Muscle of leg (tissue), 11 donors: ENCODE data around the gene NOXA1. TPM values are rescaled to one million over a fixed set of nuclear protein-coding genes. Genes with fewer than 3 reads are reported as not detected.

ENCODE experiments used
- DNase-seq: peaks from one replicate; pipeline ENCODE4 v3.0.0; 2013
- H3K27ac ChIP-seq: one replicate; pipeline ENCODE4 v1.5.1; 2013; ENCODE audit warnings: mild to moderate bottlenecking, low read length, control low read depth
- H3K27me3 ChIP-seq: one replicate; pipeline ENCODE4 v1.6.1; 2013; ENCODE audit warnings: low read length; ENCODE audit not compliant: control insufficient read depth, insufficient read depth
- H3K36me3 ChIP-seq: one replicate; pipeline ENCODE4 v1.6.1; 2013; ENCODE audit warnings: low read length; ENCODE audit not compliant: control insufficient read depth, insufficient read depth
- H3K4me1 ChIP-seq: one replicate; pipeline ENCODE4 v1.6.1; 2013; ENCODE audit warnings: low read length; ENCODE audit not compliant: control insufficient read depth, insufficient read depth
- H3K4me3 ChIP-seq: one replicate; pipeline ENCODE4 v1.5.1; 2013; ENCODE audit warnings: low read length, control low read depth
- H3K9me3 ChIP-seq: replicated peaks from 2 replicates; pipeline ENCODE4 v1.6.1; 2013; ENCODE audit warnings: low read depth, low read length; ENCODE audit not compliant: control insufficient read depth
- WGBS: methylation state at CpG from one replicate; pipeline ENCODE4 v1.1.5; 2013; ENCODE audit warnings: missing lambda C conversion rate; ENCODE audit not compliant: insufficient coverage; 5-methylcytosine and 5-hydroxymethylcytosine counted together
- polyA plus RNA-seq, 8 donors: library from polyadenylated mRNA; unstranded; fragments of 120-200 nt; gene quantifications; one replicate each; pipeline versions ENCODE4 v1.2.1 to v1.2.3, GENCODE V29; 2013; ENCODE audit warnings: inconsistent platforms in 1 of 8, low replicate concordance in 1 of 8; ENCODE audit not compliant: insufficient read length in 8 of 8, insufficient read depth in 1 of 8
- total RNA-seq: library from RNA; stranded (reverse); fragments of 120-200 nt; gene quantifications from one replicate; pipeline ENCODE4 v1.2.4, GENCODE V29; 2013

NOXA1 gene
- total and polyA plus RNA-seq, 9 donors, result 0.99 to 5.1 (median 2.3) TPM

DNA sequence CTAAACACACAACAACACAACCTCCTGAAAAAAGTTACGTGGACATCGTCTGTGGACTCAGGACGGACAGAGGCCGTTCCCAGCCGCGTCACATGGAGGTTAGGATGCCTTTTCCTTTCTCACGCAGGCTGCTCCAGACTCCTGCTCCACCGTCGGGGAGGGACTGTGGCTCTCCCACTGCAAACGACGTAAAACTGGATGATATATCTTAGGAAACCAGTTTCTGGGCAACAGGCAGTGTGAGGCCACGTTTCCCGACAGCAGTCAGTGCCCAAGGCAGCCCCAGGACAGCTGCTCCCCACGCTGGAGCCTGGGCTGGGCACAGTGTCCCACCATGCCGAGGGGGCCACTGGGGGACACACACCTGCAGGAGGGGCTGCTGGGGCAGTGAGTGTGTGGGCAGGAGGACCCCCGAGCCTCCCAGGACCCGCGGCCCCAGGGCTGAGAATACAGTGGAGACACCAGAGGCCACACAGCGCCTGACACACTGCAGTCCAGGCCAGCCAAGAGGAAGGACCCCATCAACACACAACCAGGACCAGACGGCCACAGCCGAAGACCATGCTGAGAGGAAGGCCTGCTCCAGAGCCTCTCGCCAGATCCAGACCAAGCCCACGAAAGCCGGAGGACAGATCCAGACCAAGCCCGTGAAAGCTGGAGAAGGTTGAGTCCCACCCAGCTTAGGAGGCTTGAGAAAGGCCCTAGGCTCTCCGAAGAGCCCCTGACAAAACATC, 26.4 kb upstream of the NOXA1 start:
- no peak for DNase-seq
- WGBS, result 88% methylated on average over 23 of the region's 26 CpGs
- Histone ChIP-seq H3K36me3 (peaks cover 13% of the 10 kb centered on the region), H3K9me3 (no peaks in the 10 kb centered on the region), H3K4me3 (no peak overlapping the region), H3K4me1 (peaks cover 3% of the 10 kb centered on the region), H3K27ac (no peak overlapping the region), H3K27me3 (no peaks in the 10 kb centered on the region)

GRCh38 chr9:137397675-137398423, 25.3 kb upstream of the NOXA1 start:
- Histone ChIP-seq H3K4me3 (no peak overlapping the region), H3K36me3 (peaks cover 8% of the 10 kb centered on the region), H3K27me3 (no peaks in the 10 kb centered on the region), H3K4me1 (peaks cover 7% of the 10 kb centered on the region), H3K9me3 (no peaks in the 10 kb centered on the region), H3K27ac (no peak overlapping the region)
- WGBS, result 97% methylated on average over 11 of the region's 20 CpGs
- no peak for DNase-seq

DNA sequence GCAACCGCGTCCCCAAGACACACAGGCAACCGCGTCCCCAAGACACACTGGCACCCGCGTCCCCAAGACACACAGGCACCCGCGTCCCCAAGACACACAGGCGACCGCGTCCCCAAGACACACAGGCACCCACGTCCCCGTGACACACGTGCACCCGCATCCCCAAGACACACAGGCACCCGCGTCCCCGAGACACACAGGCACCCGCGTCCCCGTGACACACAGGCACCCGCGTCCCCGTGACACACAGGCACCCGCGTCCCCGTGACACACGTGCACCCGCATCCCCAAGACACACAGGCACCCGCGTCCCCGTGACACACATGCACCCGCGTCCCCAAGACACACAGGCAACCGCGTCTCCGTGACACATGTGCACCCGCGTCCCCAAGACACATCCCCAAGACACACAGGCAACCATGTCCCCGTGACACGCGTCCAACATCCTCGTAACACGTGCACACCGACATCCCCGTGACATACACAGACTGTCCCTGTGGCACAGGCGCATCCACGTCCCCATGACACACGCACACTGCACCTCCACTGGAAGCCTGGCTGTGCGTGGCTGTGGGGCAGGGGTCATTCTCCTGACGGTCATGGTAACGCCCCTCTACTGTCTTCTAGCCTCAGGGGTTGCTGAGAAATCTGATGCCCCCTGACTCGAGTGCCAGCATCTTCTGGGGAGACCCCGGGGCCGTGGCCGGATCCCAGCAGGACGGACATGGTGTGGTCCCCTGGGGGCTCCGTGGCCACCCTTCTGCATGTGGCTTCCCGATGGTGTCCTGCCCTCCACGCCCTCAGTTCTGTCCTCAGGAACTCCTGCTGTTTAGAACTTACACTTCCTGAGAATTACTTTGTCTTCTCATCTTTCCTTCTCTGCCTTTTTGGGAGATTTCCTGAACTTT, 24.4 kb upstream of the NOXA1 start:
- H3K27me3 ChIP-seq, result no peaks in the 10 kb centered on the region
- H3K4me3 ChIP-seq, result no peak overlapping the region
- DNase-seq, result no peak
- peaks cover 10% of the 10 kb centered on the region for H3K4me1 ChIP-seq
- no peaks in the 10 kb centered on the region for H3K9me3 ChIP-seq
- peaks cover 8% of the 10 kb centered on the region for H3K36me3 ChIP-seq
- no peak overlapping the region for H3K27ac ChIP-seq
- WGBS, result 95% methylated on average over 59 of the region's 60 CpGs

- 82% methylated on average over 4 of the region's 11 CpGs for WGBS
Observed at GRCh38 chr9:137402746-137403145, 20.4 kb upstream of the NOXA1 start.

DNA sequence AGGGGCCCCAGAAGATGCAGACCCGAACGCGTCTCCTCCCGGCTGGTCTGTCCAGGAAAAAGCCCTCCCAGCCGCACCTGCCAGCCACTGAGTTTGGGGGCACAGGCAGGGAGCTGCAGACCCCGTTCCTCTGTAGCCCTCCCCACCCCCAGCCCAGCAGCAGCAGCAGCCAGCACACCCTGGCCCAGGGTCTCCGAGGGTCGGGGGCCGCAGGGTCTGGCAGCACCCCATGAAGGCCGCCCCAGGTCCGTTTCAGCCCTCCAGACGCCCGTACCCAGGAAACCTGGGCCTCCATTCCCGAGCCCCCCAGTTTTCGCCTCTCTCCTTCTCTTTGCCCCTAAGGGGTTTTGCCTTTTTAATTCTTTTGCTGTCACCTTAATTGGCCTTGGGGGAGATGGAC, 19.9 kb upstream of the NOXA1 start:
- DNase-seq, result no peak
- H3K4me1 ChIP-seq, result peaks cover 23% of the 10 kb centered on the region
- 94% methylated on average over 14 of the region's 15 CpGs for WGBS
- no peak overlapping the region for H3K4me3 ChIP-seq
- no peaks in the 10 kb centered on the region for H3K9me3 ChIP-seq
- H3K36me3 ChIP-seq, result peaks cover 3% of the 10 kb centered on the region
- H3K27ac ChIP-seq, result no peak overlapping the region
- H3K27me3 ChIP-seq, result peaks cover 8% of the 10 kb centered on the region

More at GRCh38 chr9:137402746-137403145, 20.4 kb upstream of the NOXA1 start:
- H3K27me3 ChIP-seq, result peaks cover 8% of the 10 kb centered on the region
- H3K36me3 ChIP-seq, result peaks cover 3% of the 10 kb centered on the region
- no peak overlapping the region for H3K4me3 ChIP-seq
- H3K4me1 ChIP-seq, result peaks cover 20% of the 10 kb centered on the region
- no peaks in the 10 kb centered on the region for H3K9me3 ChIP-seq
- no peak overlapping the region for H3K27ac ChIP-seq
- no peak for DNase-seq

- Histone ChIP-seq H3K4me1 (peaks cover 23% of the 10 kb centered on the region), H3K9me3 (no peaks in the 10 kb centered on the region), H3K4me3 (no peak overlapping the region), H3K27me3 (peaks cover 8% of the 10 kb centered on the region), H3K36me3 (no peaks in the 10 kb centered on the region), H3K27ac (no peak overlapping the region)
- 91% methylated on average over 22 of the region's 24 CpGs for WGBS
- no peak for DNase-seq
Observed at GRCh38 chr9:137404961-137405567, 18.1 kb upstream of the NOXA1 start.

DNA sequence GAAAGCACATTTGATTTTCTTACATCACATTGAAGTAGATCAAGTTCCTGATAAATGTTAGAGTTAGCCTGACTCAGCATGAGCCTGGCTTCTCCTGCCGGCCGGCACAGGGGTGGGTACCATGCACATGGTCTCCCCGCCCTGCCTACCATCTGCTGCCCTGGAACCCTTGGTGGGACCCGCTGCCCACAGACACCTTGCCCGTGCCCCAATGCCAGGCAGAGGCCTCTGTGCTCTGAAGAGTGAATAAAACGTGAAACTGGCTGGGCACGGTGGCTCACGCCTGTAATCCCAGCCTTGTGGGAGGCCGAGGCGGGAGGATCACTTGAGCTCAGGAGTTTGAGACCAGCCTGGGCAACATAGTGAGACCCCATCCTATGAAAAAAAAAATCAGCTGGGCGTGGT, 17.5 kb upstream of the NOXA1 start:
- Histone ChIP-seq H3K27me3 (peaks cover 8% of the 10 kb centered on the region), H3K27ac (no peak overlapping the region), H3K9me3 (no peaks in the 10 kb centered on the region), H3K4me3 (no peak overlapping the region), H3K36me3 (no peaks in the 10 kb centered on the region), H3K4me1 (peaks cover 23% of the 10 kb centered on the region)
- DNase-seq, result no peak
- WGBS, result 88% methylated on average over 11 of the region's 11 CpGs

DNA sequence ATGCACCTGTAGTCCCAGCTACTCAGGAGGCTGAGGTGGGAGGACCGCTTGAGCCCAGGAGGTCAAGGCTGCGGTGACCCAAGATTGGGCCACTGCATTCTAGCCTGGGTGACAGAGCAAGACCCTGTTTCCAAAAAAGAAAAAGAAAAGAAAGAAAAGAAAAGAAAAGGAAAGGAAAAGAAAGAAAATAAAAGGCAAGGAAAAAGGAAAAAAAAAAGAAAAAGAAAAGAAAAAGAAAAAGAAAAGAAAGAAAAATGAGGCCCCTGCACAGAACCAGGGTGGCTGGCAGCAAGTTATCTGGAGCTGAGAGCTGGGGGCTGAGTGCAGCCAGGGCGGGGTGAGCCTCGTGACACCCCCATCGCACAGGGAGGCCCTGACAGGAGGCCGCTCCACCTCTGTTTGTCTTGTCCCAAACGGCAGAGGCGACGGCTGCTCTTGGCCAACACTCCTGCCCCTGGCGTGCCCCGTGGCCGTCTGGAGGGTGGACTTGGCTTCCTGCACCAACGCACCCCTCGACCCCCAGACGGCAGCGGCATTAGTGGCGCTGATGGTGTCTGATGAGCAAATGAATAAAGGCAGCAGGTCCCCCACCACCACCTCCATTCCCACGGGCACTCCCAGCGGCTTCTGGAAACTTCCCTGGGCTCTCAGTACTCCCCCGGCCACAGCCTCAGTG, 17.0 kb upstream of the NOXA1 start:
- Histone ChIP-seq H3K9me3 (no peaks in the 10 kb centered on the region), H3K27me3 (peaks cover 8% of the 10 kb centered on the region), H3K36me3 (no peaks in the 10 kb centered on the region), H3K4me3 (no peak overlapping the region), H3K27ac (no peak overlapping the region), H3K4me1 (peaks cover 25% of the 10 kb centered on the region)
- no peak for DNase-seq
- WGBS, result 47% methylated on average over 12 of the region's 20 CpGs

DNA sequence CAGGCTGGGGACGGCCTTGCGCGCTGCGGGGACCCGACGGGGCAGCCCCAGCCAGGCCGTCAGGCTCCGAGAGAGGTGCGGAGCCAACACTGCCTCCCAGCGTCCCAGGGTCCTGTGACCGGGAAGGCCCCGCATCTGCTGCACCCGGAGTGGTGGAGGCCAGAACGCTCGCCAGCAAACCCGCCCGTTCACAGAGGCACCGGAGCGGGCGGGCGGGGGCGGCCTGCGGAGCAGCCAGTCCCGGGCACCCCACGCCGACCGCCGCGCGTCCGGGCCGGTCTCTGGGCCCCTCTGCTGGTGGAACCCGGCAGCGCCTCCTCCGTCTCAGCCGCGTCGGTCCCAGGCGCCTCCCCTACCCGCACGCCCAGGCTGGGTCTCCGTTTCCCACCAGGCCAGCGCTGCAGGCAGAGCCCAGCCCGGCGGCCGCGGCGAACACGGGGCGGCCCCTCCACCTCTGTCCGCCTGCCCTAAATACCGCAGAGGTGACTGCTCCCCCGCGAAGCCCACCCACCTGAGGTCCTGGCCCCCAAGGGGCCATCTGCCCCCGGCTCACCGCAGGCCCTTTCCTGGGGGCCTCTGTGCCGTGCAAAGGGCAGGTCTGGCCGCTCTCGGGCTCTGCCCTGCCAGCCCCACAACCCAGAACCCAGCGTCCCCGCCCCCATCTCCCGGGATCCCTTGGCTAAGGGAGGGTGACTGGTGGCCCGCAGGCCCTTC, 16.2 kb upstream of the NOXA1 start:
- Histone ChIP-seq H3K4me1 (peaks cover 31% of the 10 kb centered on the region), H3K9me3 (no peaks in the 10 kb centered on the region), H3K27me3 (peaks cover 8% of the 10 kb centered on the region), H3K36me3 (no peaks in the 10 kb centered on the region), H3K4me3 (peak overlapping the region; percentile 30), H3K27ac (peak overlapping the region; percentile 7)
- peak; percentile 77 for DNase-seq
- 0% methylated on average over 62 of the region's 63 CpGs for WGBS
